ENCODE data around the gene KLHL30. TPM values are rescaled to one million over a fixed set of nuclear protein-coding genes. Genes with fewer than 3 reads are reported as not detected.

KLHL30 gene
- total and polyA plus RNA-seq, 3 experiments from 2014 or later = not detected

GRCh38 chr2:238145851-238146250 lies 7.4 kb downstream of the KLHL30 start:
- H3K4me1 Mint-ChIP-seq = peaks cover 4 to 7% (median 6%) of the 10 kb centered on the region in 3 donors
- CTCF ChIA-PET = no interaction called here

GRCh38 chr2:238146884-238147544 lies 8.5 kb downstream of the KLHL30 start:
- Mint-ChIP-seq H3K4me1 (peaks cover 0 to under 1% (median under 1%) of the 10 kb centered on the region in 3 donors), H3K4me3 (no peak overlapping the region), H3K27me3 (no peaks in the 10 kb centered on the region), H3K27ac (no peak overlapping the region), H3K36me3 (no peaks in the 10 kb centered on the region), H3K9me3 (no peaks in the 10 kb centered on the region)
- Histone ChIP-seq H3K27me3 (ENCODE audit: insufficient read depth, low read length, poor library complexity, severe bottlenecking) (no peaks in the 10 kb centered on the region), H3K9me3 (ENCODE audit: low read length) (no peaks in the 10 kb centered on the region), H3K4me3 (ENCODE audit: low read length) (no peak overlapping the region), H3K27ac (ENCODE audit: low read depth, low read length) (no peak overlapping the region), H3K4me1 (ENCODE audit: insufficient read depth, low read length) (no peaks in the 10 kb centered on the region), H3K36me3 (ENCODE audit: insufficient read depth, low read length) (no peaks in the 10 kb centered on the region)
- ChIA-PET CTCF (no interaction called here), POLR2A (interaction anchor here (0.7 kb wide), 1 partner anchor 209 kb away, joined by 3 read pairs; no protein-coding TSS in a partner anchor)
- DNase-seq = no peak

More at GRCh38 chr2:238145851-238146250, 7.4 kb downstream of the KLHL30 start:
- peaks cover 5% of the 10 kb centered on the region for H3K4me1 ChIP-seq (ENCODE audit: insufficient read depth, low read length)
- POLR2A ChIA-PET = no interaction called here
- Mint-ChIP-seq H3K27ac (no peak overlapping the region), H3K36me3 (no peaks in the 10 kb centered on the region), H3K9me3 (no peaks in the 10 kb centered on the region), H3K4me3 (no peak overlapping the region), H3K27me3 (no peaks in the 10 kb centered on the region)
- no peaks in the 10 kb centered on the region for H3K27me3 ChIP-seq (ENCODE audit: insufficient read depth, low read length, poor library complexity, severe bottlenecking)
- no peak for DNase-seq
- H3K27ac ChIP-seq (ENCODE audit: low read depth, low read length) = no peak overlapping the region
- no peaks in the 10 kb centered on the region for H3K36me3 ChIP-seq (ENCODE audit: insufficient read depth, low read length)
- H3K9me3 ChIP-seq (ENCODE audit: low read length) = no peaks in the 10 kb centered on the region
- no peak overlapping the region for H3K4me3 ChIP-seq (ENCODE audit: low read length)

DNA sequence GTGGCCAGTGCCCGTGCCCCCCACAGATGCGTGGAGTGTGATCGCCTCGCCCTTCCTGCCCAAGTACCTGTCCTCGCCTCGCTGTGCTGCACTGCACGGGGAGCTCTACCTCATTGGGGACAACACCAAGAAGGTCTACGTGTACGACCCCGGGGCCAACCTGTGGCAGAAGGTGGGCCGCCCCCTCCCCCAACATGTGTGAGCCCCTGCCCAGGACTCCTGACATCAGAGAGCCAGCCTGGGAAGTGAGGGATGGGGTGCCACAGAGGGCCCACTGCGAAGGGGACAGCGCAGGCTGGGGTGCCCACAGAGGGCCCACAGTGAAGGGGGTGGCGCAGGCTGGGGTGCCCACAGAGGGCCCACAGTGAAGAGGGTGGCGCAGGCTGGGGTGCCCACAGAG lies 10.5 kb downstream of the KLHL30 start:
- no peak for DNase-seq
- no peaks in the 10 kb centered on the region for H3K27me3 ChIP-seq (ENCODE audit: insufficient read depth, low read length, poor library complexity, severe bottlenecking)
- H3K4me3 ChIP-seq (ENCODE audit: low read length) = no peak overlapping the region
- H3K27ac ChIP-seq (ENCODE audit: low read depth, low read length) = no peak overlapping the region
- no peaks in the 10 kb centered on the region for H3K36me3 Mint-ChIP-seq
- H3K9me3 Mint-ChIP-seq = peaks cover 0 to under 1% (median 0%) of the 10 kb centered on the region in 5 donors
- no peaks in the 10 kb centered on the region for H3K27me3 Mint-ChIP-seq
- ChIA-PET CTCF (no interaction called here), POLR2A (no interaction called here)
- H3K4me1 ChIP-seq (ENCODE audit: insufficient read depth, low read length) = no peaks in the 10 kb centered on the region
- no peaks in the 10 kb centered on the region for H3K9me3 ChIP-seq (ENCODE audit: low read length)
- no peaks in the 10 kb centered on the region for H3K36me3 ChIP-seq (ENCODE audit: insufficient read depth, low read length)
- H3K27ac Mint-ChIP-seq = no peak overlapping the region
- no peak overlapping the region for H3K4me3 Mint-ChIP-seq
- no peaks in the 10 kb centered on the region for H3K4me1 Mint-ChIP-seq

DNA sequence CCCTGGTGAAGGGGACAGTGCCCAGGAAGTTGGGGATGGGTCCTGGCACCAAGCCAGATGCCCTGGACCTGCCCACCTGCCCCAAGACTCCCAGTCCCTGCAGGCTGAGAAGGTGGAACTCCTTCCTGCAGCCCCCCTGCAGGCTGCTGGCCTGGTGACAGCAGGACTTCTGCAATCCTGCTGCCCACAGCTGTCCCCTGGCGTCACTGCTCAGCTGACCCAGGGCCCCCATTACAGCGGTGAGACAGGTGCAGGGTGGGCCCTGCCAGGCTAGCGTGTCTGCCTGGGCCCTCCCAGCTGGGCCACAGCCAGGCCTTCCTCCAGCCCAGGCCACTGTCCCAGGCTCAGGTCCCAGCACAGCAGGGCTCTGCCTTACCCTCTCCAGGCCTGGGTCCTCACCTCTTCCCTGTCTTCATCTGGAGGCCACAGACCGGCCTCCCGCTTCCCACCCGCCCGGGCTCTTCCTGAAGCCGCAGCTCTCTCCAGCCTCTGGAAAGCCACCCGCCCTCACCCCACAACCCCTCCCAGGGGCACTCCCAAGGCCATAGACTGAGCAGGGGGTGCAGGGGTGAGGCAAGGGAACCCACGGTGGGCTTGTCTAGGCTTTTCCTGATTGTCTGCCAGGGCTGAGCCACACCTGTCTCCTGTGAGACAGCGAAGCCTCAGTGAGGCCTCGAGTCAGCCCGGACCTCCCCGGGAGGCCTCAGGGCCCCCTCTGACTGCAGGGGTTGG lies 11.5 kb downstream of the KLHL30 start:
- H3K27ac Mint-ChIP-seq = no peak overlapping the region
- no peaks in the 10 kb centered on the region for H3K4me1 Mint-ChIP-seq
- no peaks in the 10 kb centered on the region for H3K9me3 ChIP-seq (ENCODE audit: low read length)
- no peak overlapping the region for H3K27ac ChIP-seq (ENCODE audit: low read depth, low read length)
- no peaks in the 10 kb centered on the region for H3K36me3 ChIP-seq (ENCODE audit: insufficient read depth, low read length)
- H3K27me3 ChIP-seq (ENCODE audit: insufficient read depth, low read length, poor library complexity, severe bottlenecking) = no peaks in the 10 kb centered on the region
- ChIA-PET CTCF (no interaction called here), POLR2A (no interaction called here)
- no peaks in the 10 kb centered on the region for H3K36me3 Mint-ChIP-seq
- no peaks in the 10 kb centered on the region for H3K27me3 Mint-ChIP-seq
- no peak overlapping the region for H3K4me3 ChIP-seq (ENCODE audit: low read length)
- no peak for DNase-seq
- peaks cover 0 to 2% (median 0%) of the 10 kb centered on the region in 5 donors for H3K9me3 Mint-ChIP-seq
- H3K4me3 Mint-ChIP-seq = no peak overlapping the region
- H3K4me1 ChIP-seq (ENCODE audit: insufficient read depth, low read length) = no peaks in the 10 kb centered on the region

GRCh38 chr2:238150686-238151085 lies 12.2 kb downstream of the KLHL30 start:
- no peak overlapping the region for H3K27ac ChIP-seq (ENCODE audit: low read depth, low read length)
- peaks cover 0 to 2% (median 0%) of the 10 kb centered on the region in 5 donors for H3K9me3 Mint-ChIP-seq
- H3K4me1 Mint-ChIP-seq = no peaks in the 10 kb centered on the region
- no peaks in the 10 kb centered on the region for H3K36me3 Mint-ChIP-seq
- no peaks in the 10 kb centered on the region for H3K27me3 Mint-ChIP-seq
- ChIA-PET POLR2A (no interaction called here), CTCF (no interaction called here)
- no peaks in the 10 kb centered on the region for H3K9me3 ChIP-seq (ENCODE audit: low read length)
- H3K36me3 ChIP-seq (ENCODE audit: insufficient read depth, low read length) = no peaks in the 10 kb centered on the region
- H3K4me3 Mint-ChIP-seq = no peak overlapping the region
- H3K4me1 ChIP-seq (ENCODE audit: insufficient read depth, low read length) = no peaks in the 10 kb centered on the region
- H3K4me3 ChIP-seq (ENCODE audit: low read length) = no peak overlapping the region
- DNase-seq = no peak
- H3K27me3 ChIP-seq (ENCODE audit: insufficient read depth, low read length, poor library complexity, severe bottlenecking) = no peaks in the 10 kb centered on the region
- H3K27ac Mint-ChIP-seq = no peak overlapping the region

GRCh38 chr2:238151205-238151604 lies 12.7 kb downstream of the KLHL30 start:
- H3K4me3 Mint-ChIP-seq = no peak overlapping the region
- no peak for DNase-seq
- Histone ChIP-seq H3K27ac (ENCODE audit: low read depth, low read length) (no peak overlapping the region), H3K9me3 (ENCODE audit: low read length) (no peaks in the 10 kb centered on the region), H3K36me3 (ENCODE audit: insufficient read depth, low read length) (no peaks in the 10 kb centered on the region), H3K27me3 (ENCODE audit: insufficient read depth, low read length, poor library complexity, severe bottlenecking) (no peaks in the 10 kb centered on the region), H3K4me3 (ENCODE audit: low read length) (no peak overlapping the region), H3K4me1 (ENCODE audit: insufficient read depth, low read length) (no peaks in the 10 kb centered on the region)
- H3K27ac Mint-ChIP-seq = no peak overlapping the region
- H3K36me3 Mint-ChIP-seq = no peaks in the 10 kb centered on the region
- ChIA-PET POLR2A (no interaction called here), CTCF (no interaction called here)
- H3K27me3 Mint-ChIP-seq = no peaks in the 10 kb centered on the region
- H3K9me3 Mint-ChIP-seq = peaks cover 0 to 2% (median 0%) of the 10 kb centered on the region in 5 donors
- H3K4me1 Mint-ChIP-seq = no peaks in the 10 kb centered on the region

- H3K9me3 ChIP-seq (ENCODE audit: low read length) = no peaks in the 10 kb centered on the region
- no peak overlapping the region for H3K27ac ChIP-seq (ENCODE audit: low read depth, low read length)
- DNase-seq = no peak
- Mint-ChIP-seq H3K4me3 (no peak overlapping the region), H3K9me3 (peaks cover 0 to 2% (median 0%) of the 10 kb centered on the region in 5 donors), H3K4me1 (no peaks in the 10 kb centered on the region), H3K27me3 (no peaks in the 10 kb centered on the region), H3K36me3 (no peaks in the 10 kb centered on the region), H3K27ac (no peak overlapping the region)
- H3K27me3 ChIP-seq (ENCODE audit: insufficient read depth, low read length, poor library complexity, severe bottlenecking) = no peaks in the 10 kb centered on the region
- H3K4me1 ChIP-seq (ENCODE audit: insufficient read depth, low read length) = no peaks in the 10 kb centered on the region
- no peak overlapping the region for H3K4me3 ChIP-seq (ENCODE audit: low read length)
- POLR2A ChIA-PET = no interaction called here
- CTCF ChIA-PET = no interaction called here
- H3K36me3 ChIP-seq (ENCODE audit: insufficient read depth, low read length) = no peaks in the 10 kb centered on the region
Observed at GRCh38 chr2:238151628-238152235, 13.3 kb downstream of the KLHL30 start.

All from CD8-positive, alpha-beta memory T cell (primary cell).